ENCODE measurements around the gene ZC3H18. TPM values are rescaled to one million over a fixed set of nuclear protein-coding genes. Genes with fewer than 3 reads are reported as not detected.

The ZC3H18 gene
- total RNA-seq, 1 experiment from 2014 or later, result 61.8 TPM

- no peak for TF ChIP-seq USF2 (CRISPR knock-in tag; IDR thresholded peaks at IDR 0.05)
- no peak for TF ChIP-seq AFF4 (CRISPR knock-in tag; IDR thresholded peaks at IDR 0.05; ENCODE audit: borderline replicate concordance)
- TF ChIP-seq ZBTB43 (CRISPR knock-in tag; IDR thresholded peaks at IDR 0.05), result 0 out of 2 replicates have a peak, but pooled peaks have one; percentile 65
- peak; percentile 21; the same call in 1 of the 2 replicates for TF ChIP-seq FOXP1 (CRISPR knock-in tag; IDR thresholded peaks at IDR 0.05; ENCODE audit: borderline replicate concordance)
- no peak for TF ChIP-seq CTCF (IDR thresholded peaks at IDR 0.05)
Measured at GRCh38 chr16:88634141-88634993, 64.2 kb downstream of the ZC3H18 start (continued).

GRCh38 chr16:88634994-88635670 lies 64.9 kb downstream of the ZC3H18 start:
- DNase-seq (ENCODE audit: low spot score), result no peak
- Mint-ChIP-seq H3K4me1 (peaks cover 38% of the 10 kb centered on the region), H3K27ac (no peak overlapping the region), H3K27me3 (ENCODE audit: low read depth) (peaks cover 13% of the 10 kb centered on the region), H3K36me3 (0 out of 2 replicates have a peak, but pooled peaks cover 8% of the 10 kb centered on the region), H3K9me3 (no peaks in the 10 kb centered on the region), H3K4me3 (peak overlapping the region; percentile 69)
- no peak for ATAC-seq
- ChIA-PET POLR2A (no interaction called here), CTCF (interaction anchor here (2.4 to 5.0 kb wide), 2 partner anchors 24 to 102 kb away, joined by 8 to 34 read pairs; no protein-coding TSS in a partner anchor)
- TF ChIP-seq ZNF219 (CRISPR knock-in tag; IDR thresholded peaks at IDR 0.05; ENCODE audit: borderline replicate concordance) (0 out of 2 replicates have a peak, but pooled peaks have one; percentile 1), E2F4 (CRISPR knock-in tag; IDR thresholded peaks at IDR 0.05; ENCODE audit: borderline replicate concordance, low read depth) (0 out of 2 replicates have a peak, but pooled peaks have one; percentile 11), MAX (CRISPR knock-in tag; IDR thresholded peaks at IDR 0.05) (peak; percentile 35; the same call in 1 of the 2 replicates), CDX4 (CRISPR knock-in tag; IDR thresholded peaks at IDR 0.05; ENCODE audit: borderline replicate concordance) (no peak), TCF7 (CRISPR knock-in tag; IDR thresholded peaks at IDR 0.05; ENCODE audit: low read depth) (no peak), GTF2I (CRISPR knock-in tag; conservative IDR thresholded peaks at IDR 0.05) (0 out of 2 replicates have a peak, but pooled peaks have one; percentile 44), SMAD4 (CRISPR knock-in tag; IDR thresholded peaks at IDR 0.05) (0 out of 2 replicates have a peak, but pooled peaks have one; percentile 3), FOXP1 (CRISPR knock-in tag; IDR thresholded peaks at IDR 0.05; ENCODE audit: borderline replicate concordance) (peak; percentile 58; the same call in 1 of the 2 replicates)

Data from WTC11 (cell line).